Natural killer cell (primary cell): Measurements from ENCODE around the gene WDR36. TPM values are rescaled to one million over a fixed set of nuclear protein-coding genes. Genes with fewer than 3 reads are reported as not detected.

Experiments
- ATAC-seq, 3 donors: fragments of 150-1000 bp in 2 of 3; fragments of 200-7000 bp in 1 of 3; cut with Tn5 transposase; 1 replicate in 1 of 3; 2 replicates in 2 of 3; pipeline ENCODE4 v1.10.0; 2021; ENCODE audit warnings: mild to moderate bottlenecking in 2 of 3, moderate library complexity in 2 of 3
- DNase-seq, 2 donors: peaks; one replicate each; pipeline versions ENCODE4 v3.0.0 to v3.0.0-alpha.2; 2013 to 2021; ENCODE audit warnings: mixed read lengths in 1 of 2
- H3K27ac ChIP-seq: one replicate; pipeline ENCODE4 v1.5.1; 2013; ENCODE audit warnings: mild to moderate bottlenecking, low read length
- H3K27me3 ChIP-seq: one replicate; pipeline ENCODE4 v1.6.1; 2013; ENCODE audit warnings: low read length; ENCODE audit not compliant: control insufficient read depth, insufficient read depth
- H3K36me3 ChIP-seq: one replicate; pipeline ENCODE4 v1.6.1; 2013; ENCODE audit warnings: low read length; ENCODE audit not compliant: control insufficient read depth, insufficient read depth
- H3K4me1 ChIP-seq: one replicate; pipeline ENCODE4 v1.6.1; 2013; ENCODE audit warnings: low read length; ENCODE audit not compliant: control insufficient read depth, insufficient read depth
- H3K4me3 ChIP-seq: one replicate; pipeline ENCODE4 v1.5.1; 2013; ENCODE audit warnings: low read length
- H3K9me3 ChIP-seq: one replicate; pipeline ENCODE4 v1.6.1; 2013; ENCODE audit warnings: low read length; ENCODE audit not compliant: control insufficient read depth, insufficient read depth
- H3K27ac Mint-ChIP-seq, 2 donors: one replicate each; pipeline ENCODE4 v1.8.0; 2022; ENCODE audit warnings: mild to moderate bottlenecking in 2 of 2, mixed read lengths in 2 of 2, moderate library complexity in 1 of 2
- H3K27me3 Mint-ChIP-seq, 2 donors: one replicate each; pipeline ENCODE4 v1.8.0; 2022; ENCODE audit warnings: low read depth in 2 of 2, mixed read lengths in 2 of 2
- H3K36me3 Mint-ChIP-seq: one replicate; pipeline ENCODE4 v1.8.0; 2022; ENCODE audit warnings: mixed read lengths
- H3K4me1 Mint-ChIP-seq, 2 donors: one replicate each; pipeline ENCODE4 v1.8.0; 2022; ENCODE audit warnings: mixed read lengths in 2 of 2
- H3K4me3 Mint-ChIP-seq: one replicate; pipeline ENCODE4 v1.8.0; 2022; ENCODE audit warnings: mild to moderate bottlenecking, moderate library complexity, mixed read lengths
- H3K9me3 Mint-ChIP-seq, 2 donors: one replicate each; pipeline ENCODE4 v1.8.0; 2022; ENCODE audit warnings: mixed read lengths in 2 of 2
- WGBS: methylation state at CpG from one replicate; pipeline ENCODE4 v1.1.7; 2013; ENCODE audit warnings: missing lambda C conversion rate; ENCODE audit not compliant: insufficient coverage; 5-methylcytosine and 5-hydroxymethylcytosine counted together
- intact Hi-C: fragments of 100-400 bp; cut with micrococcal nuclease; formaldehyde crosslinking; loops from one replicate; pipeline ENCODE4 v1.14.2; 2022
- total RNA-seq, 4 donors: library from RNA; stranded (reverse); fragments of 120-200 nt in 1 of 4; gene quantifications; one replicate each; pipeline versions ENCODE4 v1.2.3 to v1.2.4, GENCODE V29; 2013 to 2022
- TF ChIP-seq, protein P1 (sequence below): fragments of 200-600 bp; IDR thresholded peaks from one replicate; pipeline ENCODE4 v1.8.0; 2022; ENCODE audit warnings: antibody characterized with exemption

The WDR36 gene
- 10 to 100 TPM; 23.0 to 24.8 (median 23.9) TPM for total RNA-seq
- 39.8 TPM for total RNA-seq (2013)

GRCh38 chr5:111092062-111092853, at the start of gene WDR36:
Gene WDR36 (plus strand): TSS chr5:111092348. CDS start chr5:111092457, 109 bp downstream.
- Mint-ChIP-seq H3K27ac (peak within 1 kb of the TSS; percentile 91 to 96), H3K27me3 (peaks cover 0 to 17% of the 10 kb centered on the region in 2 donors), H3K4me3 (peak within 1 kb of the TSS; percentile 94), H3K4me1 (peaks cover 30 to 39% of the 10 kb centered on the region in 2 donors), H3K36me3 (no peaks in the 10 kb centered on the region), H3K9me3 (no peaks in the 10 kb centered on the region)
- WGBS: 1% methylated on average over 50 of the region's 50 CpGs
- Histone ChIP-seq H3K27me3 (no peaks in the 10 kb centered on the region), H3K36me3 (peaks cover 11% of the 10 kb centered on the region), H3K4me1 (peaks cover 4% of the 10 kb centered on the region), H3K27ac (peak within 1 kb of the TSS; percentile 77), H3K9me3 (no peaks in the 10 kb centered on the region), H3K4me3 (peak within 1 kb of the TSS; percentile 89)
- TF ChIP-seq, protein P1, sequence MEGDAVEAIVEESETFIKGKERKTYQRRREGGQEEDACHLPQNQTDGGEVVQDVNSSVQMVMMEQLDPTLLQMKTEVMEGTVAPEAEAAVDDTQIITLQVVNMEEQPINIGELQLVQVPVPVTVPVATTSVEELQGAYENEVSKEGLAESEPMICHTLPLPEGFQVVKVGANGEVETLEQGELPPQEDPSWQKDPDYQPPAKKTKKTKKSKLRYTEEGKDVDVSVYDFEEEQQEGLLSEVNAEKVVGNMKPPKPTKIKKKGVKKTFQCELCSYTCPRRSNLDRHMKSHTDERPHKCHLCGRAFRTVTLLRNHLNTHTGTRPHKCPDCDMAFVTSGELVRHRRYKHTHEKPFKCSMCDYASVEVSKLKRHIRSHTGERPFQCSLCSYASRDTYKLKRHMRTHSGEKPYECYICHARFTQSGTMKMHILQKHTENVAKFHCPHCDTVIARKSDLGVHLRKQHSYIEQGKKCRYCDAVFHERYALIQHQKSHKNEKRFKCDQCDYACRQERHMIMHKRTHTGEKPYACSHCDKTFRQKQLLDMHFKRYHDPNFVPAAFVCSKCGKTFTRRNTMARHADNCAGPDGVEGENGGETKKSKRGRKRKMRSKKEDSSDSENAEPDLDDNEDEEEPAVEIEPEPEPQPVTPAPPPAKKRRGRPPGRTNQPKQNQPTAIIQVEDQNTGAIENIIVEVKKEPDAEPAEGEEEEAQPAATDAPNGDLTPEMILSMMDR: no peak
- intact Hi-C loops: loop anchor here (2.0 kb wide), 2 partner anchors 353 to 1069 kb away; partner anchors contain the start of gene SLC25A46
- peak; percentile 94 to 99 (median 96) for ATAC-seq
- peak; percentile 81 to 94 for DNase-seq

DNA sequence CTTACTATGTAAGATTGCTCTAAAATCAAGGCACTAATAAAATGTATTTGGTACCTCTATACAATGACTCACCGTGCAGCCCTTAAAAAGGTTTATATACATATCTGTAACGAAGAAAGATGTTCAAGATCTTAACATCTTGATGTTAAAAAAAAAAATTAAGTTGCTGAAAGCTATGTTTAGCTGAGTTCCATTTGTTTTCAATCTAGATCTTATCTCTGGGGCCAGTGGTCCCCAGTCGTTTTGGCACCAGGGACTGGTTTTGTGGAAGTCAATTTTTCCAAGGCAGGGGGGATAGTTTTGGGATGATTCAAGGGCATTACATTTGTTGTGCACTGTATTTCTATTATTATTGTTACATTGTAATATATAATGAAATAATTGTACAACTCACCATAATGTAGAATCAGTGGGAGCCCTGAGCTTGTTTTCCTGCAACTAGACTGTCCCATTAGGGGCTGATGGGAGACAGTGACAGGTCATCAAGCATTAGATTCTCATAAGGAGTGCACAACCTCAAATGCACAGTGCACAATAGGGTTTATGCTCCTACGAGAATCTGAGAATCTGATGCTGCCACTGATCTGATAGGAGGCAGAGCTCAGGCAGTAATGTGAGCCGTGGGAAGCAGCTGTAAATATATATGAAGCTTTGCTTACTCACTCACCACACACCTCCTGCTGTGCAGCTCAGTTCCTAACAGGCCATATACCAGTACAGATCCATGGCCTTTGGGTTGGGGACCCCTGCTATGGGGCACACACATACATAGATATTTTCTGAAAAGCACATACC, 48.2 kb upstream of the WDR36 start:
- Mint-ChIP-seq H3K9me3 (peaks cover 2% of the 10 kb centered on the region in 2 donors), H3K36me3 (no peaks in the 10 kb centered on the region), H3K27me3 (no peaks in the 10 kb centered on the region), H3K4me1 (no peaks in the 10 kb centered on the region), H3K27ac (no peak overlapping the region), H3K4me3 (no peak overlapping the region)
- Histone ChIP-seq H3K9me3 (no peaks in the 10 kb centered on the region), H3K4me3 (no peak overlapping the region), H3K27ac (no peak overlapping the region), H3K36me3 (no peaks in the 10 kb centered on the region), H3K4me1 (no peaks in the 10 kb centered on the region), H3K27me3 (no peaks in the 10 kb centered on the region)
- TF ChIP-seq, protein P1: no peak
- WGBS: 50% methylated on average over 4 of the region's 5 CpGs
- intact Hi-C loops: no loop called here
- DNase-seq (no peak), ATAC-seq (no peak)

GRCh38 chr5:111058064-111058463, 34.1 kb upstream of the WDR36 start:
- no peaks in the 10 kb centered on the region for H3K36me3 ChIP-seq
- H3K4me3 ChIP-seq: no peak overlapping the region
- Mint-ChIP-seq H3K27me3 (no peaks in the 10 kb centered on the region), H3K9me3 (peaks cover 4% of the 10 kb centered on the region in 2 donors), H3K4me3 (no peak overlapping the region), H3K36me3 (no peaks in the 10 kb centered on the region), H3K27ac (no peak overlapping the region), H3K4me1 (no peaks in the 10 kb centered on the region)
- H3K4me1 ChIP-seq: no peaks in the 10 kb centered on the region
- no peak overlapping the region for H3K27ac ChIP-seq
- TF ChIP-seq, protein P1: no peak
- intact Hi-C loops: no loop called here
- peaks cover 2% of the 10 kb centered on the region for H3K9me3 ChIP-seq
- DNase-seq (no peak), ATAC-seq (no peak)
- H3K27me3 ChIP-seq: no peaks in the 10 kb centered on the region
